Mucosa of descending colon (tissue), 3 donors: ENCODE measurements around the gene CHD2. TPM values are rescaled to one million over a fixed set of nuclear protein-coding genes. Genes with fewer than 3 reads are reported as not detected.

ENCODE experiments used
- ATAC-seq: fragments of 200-7000 bp; cut with Tn5 transposase; one replicate; pipeline ENCODE4 v1.9.1; 2020; ENCODE audit warnings: mild to moderate bottlenecking, moderate library complexity
- DNase-seq, 3 donors: peaks; one replicate each; pipeline ENCODE4 v3.0.0-alpha.2; 2020
- H3K36me3 ChIP-seq: fragments of 200-600 bp; one replicate; pipeline ENCODE4 v1.8.0; 2021; ENCODE audit warnings: low read depth, mild to moderate bottlenecking
- H3K4me1 ChIP-seq: fragments of 200-600 bp; one replicate; pipeline ENCODE4 v1.8.0; 2021; ENCODE audit warnings: low read depth, mild to moderate bottlenecking
- H3K4me3 ChIP-seq: fragments of 200-600 bp; one replicate; pipeline ENCODE4 v1.8.0; 2021; ENCODE audit warnings: mild to moderate bottlenecking
- H3K9me3 ChIP-seq: fragments of 200-600 bp; one replicate; pipeline ENCODE4 v1.8.0; 2021; ENCODE audit warnings: mild to moderate bottlenecking
- CTCF ChIP-seq: fragments of 200-600 bp; IDR thresholded peaks from one replicate; pipeline ENCODE4 v1.8.0; 2022; ENCODE audit warnings: antibody characterized with exemption, mild to moderate bottlenecking
- intact Hi-C, 2 donors: fragments of 100-400 bp; cut with DNase I in 1 of 2; cut with micrococcal nuclease in 1 of 2; formaldehyde crosslinking; loops; one replicate each; pipeline versions ENCODE4 v1.11.0 to v1.11.1; 2022; cut with DNase I, micrococcal nuclease
- total RNA-seq, 3 donors: library from RNA; stranded (reverse); fragmentation: NEBNext Ultra II Directional in 2 of 3; extraction: Animal tissue kit (Norgen Biotek cat#: 25700) in 2 of 3; gene quantifications; one replicate each; pipeline versions ENCODE4 v1.2.1 to v1.2.4, GENCODE V29; 2021 to 2023
- donor health status: DM: no; HTN: no; CAD: no; lungs with moderate emphysema.
- donor health status: DM: no; HTN: no; CAD: no.
- donor health status: DM: no; HTN: yes; CAD: no.

Gene CHD2
- total RNA-seq, 3 donors from 2014 or later: 86.2 to 128 (median 110) TPM

DNA sequence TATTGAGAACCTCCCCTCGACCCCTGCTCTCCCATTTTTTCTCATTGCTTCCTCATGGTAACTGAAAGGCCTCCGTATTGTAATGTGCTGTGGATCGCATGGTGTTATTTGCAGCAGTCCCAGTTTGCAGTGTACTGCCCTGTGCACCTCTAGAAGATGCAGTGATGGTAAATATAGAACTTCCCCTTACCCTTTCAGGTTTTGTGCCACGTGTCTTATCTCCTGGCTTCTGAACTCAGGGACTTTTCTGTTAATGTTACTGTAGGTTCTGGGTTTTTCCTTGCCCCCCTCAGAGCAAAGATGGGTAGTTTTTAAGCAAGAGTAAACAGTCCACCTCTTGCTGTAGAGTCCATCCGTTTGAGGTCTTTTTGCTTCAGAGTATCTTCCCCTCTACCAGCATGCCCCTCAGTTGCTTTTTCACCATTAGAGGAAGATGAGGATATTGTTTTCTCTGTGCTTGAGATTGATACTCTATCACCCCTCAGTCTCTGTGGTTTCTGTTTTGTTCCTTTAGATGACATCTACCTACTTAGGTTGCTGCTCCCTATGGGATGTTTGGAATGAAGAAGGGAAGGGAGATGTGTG, 22.4 kb downstream of the CHD2 start:
- Histone ChIP-seq H3K36me3 (no peaks in the 10 kb centered on the region), H3K4me3 (no peak overlapping the region), H3K9me3 (no peaks in the 10 kb centered on the region), H3K4me1 (peaks cover 76% of the 10 kb centered on the region)
- intact Hi-C loops: no loop called here
- ATAC-seq (no peak), DNase-seq (no peak)
- no peak for TF ChIP-seq CTCF

- peaks cover 6% of the 10 kb centered on the region for H3K36me3 ChIP-seq
- no peak for ATAC-seq
- intact Hi-C loops: no loop called here
- no peaks in the 10 kb centered on the region for H3K9me3 ChIP-seq
- no peak for DNase-seq
- no peak overlapping the region for H3K4me3 ChIP-seq
- TF ChIP-seq CTCF: no peak
- H3K4me1 ChIP-seq: peaks cover 63% of the 10 kb centered on the region
Measured at GRCh38 chr15:92924216-92924615, 24.1 kb downstream of the CHD2 start.

DNA sequence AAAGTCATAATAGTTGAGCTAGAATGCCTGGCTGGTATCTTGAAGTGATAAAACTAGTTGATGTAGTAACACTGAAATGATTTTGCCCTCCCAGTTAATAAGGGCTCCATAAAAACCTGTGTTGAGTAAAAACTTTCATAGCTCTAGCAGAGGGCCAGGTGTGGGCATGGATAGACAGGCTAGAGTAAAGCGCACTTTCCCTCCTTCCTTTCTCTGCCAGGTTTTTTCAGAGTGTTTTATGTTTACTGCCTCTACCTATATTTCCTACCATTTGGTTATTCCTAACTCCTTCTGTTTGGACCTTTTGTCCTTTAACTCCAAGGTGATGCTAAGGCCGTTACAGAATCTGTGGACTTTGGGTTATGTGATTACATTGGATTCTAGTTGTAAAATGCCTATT, 25.3 kb downstream of the CHD2 start:
- Histone ChIP-seq H3K36me3 (peaks cover 6% of the 10 kb centered on the region), H3K4me3 (no peak overlapping the region), H3K4me1 (peaks cover 53% of the 10 kb centered on the region), H3K9me3 (no peaks in the 10 kb centered on the region)
- ATAC-seq (peak; percentile 83), DNase-seq (peak in 1 of 3 donors; percentile 61)
- intact Hi-C loops: no loop called here
- no peak for TF ChIP-seq CTCF

DNA sequence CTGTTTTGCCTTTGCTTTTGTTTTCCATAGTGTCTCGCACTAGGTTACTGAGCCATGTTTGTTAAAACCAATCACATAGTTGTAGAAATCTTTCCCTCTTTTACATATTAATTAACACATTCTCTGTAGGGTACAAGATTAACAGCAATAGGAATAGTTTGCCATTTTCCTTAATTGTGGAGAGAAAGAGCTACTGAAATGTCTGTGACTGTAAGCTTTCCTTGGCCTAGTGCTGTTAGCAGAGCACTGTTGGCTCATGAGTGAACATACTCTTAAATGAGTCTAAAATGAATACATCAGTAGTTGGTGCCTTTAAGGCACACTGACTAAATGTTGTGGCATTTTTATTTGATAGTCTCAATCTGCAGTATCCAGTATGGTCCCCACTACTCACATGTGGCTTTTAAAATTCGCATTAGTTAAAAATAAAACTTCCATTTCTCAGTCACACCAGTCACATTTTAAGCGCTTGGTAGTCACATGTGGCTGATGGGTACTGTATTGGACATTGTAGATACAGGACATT, 28.2 kb downstream of the CHD2 start:
- no peak for ATAC-seq
- intact Hi-C loops: no loop called here
- peaks cover 6% of the 10 kb centered on the region for H3K36me3 ChIP-seq
- H3K4me1 ChIP-seq: peaks cover 29% of the 10 kb centered on the region
- no peak overlapping the region for H3K4me3 ChIP-seq
- H3K9me3 ChIP-seq: no peaks in the 10 kb centered on the region
- no peak for DNase-seq
- no peak for TF ChIP-seq CTCF

GRCh38 chr15:92929002-92929401, 28.9 kb downstream of the CHD2 start:
- ATAC-seq: no peak
- Histone ChIP-seq H3K4me1 (peaks cover 27% of the 10 kb centered on the region), H3K4me3 (no peak overlapping the region), H3K36me3 (peaks cover 6% of the 10 kb centered on the region), H3K9me3 (no peaks in the 10 kb centered on the region)
- no peak for DNase-seq
- intact Hi-C loops: no loop called here
- TF ChIP-seq CTCF: no peak
